ENCODE data around the gene BDP1.
A peak's percentile ranks its signal among the peaks of the same experiment; 100 is the strongest.
"Not testable (repeated sequence)": the region's sequence is repeated elsewhere in the genome, so short reads cannot be mapped to it uniquely, and the experiment has no call there.

The BDP1 gene

DNA sequence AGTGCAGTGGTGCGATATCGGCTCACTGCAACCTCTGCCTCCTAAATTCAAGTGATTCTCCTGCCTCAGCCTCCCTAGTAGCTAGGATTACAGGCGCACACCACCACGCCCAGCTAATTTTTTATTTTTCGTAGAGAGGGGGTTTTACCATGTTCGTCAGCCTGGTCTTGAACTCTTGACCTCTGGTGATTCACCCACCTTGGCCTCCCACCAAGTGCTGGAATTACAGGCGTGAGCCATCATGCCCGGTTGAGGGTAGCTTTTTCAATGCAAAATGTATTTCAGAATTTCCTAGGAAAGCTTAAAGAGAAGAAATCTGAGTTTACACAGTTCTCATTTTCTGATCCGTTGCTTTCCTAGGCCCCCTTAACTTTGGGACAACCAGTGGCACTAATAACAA, 15.7 kb downstream of the BDP1 start:
- DNase-seq (ENCODE audit: low read depth, low spot score) = no peak

DNA sequence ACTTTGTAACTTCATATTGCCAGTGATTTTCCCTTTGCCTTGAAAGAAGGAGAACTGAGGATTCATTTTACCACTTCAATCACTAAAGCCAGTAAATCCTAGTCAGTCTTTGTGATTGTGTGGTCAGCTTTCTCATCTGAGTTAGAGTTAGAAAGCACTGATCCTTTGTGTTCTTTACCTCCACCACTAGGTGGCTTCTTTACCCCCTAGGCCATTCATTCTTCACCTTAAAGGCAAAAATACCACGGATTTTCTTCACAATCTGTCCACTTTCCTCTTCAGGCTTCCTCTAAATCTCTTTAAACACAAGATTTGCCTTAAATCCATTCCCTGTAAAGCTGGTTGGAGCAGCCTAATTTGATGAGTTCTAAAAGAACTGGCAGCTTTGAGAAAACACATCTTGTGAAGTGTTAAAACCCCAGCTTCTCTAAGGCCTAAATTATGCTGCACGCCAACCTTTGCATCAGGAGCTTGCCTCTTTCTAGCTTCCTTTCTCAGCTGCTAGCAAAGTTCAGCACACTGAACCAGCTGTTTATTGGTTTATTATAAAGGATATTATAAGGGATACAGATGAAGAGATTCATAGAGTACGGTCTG, 20.4 kb downstream of the BDP1 start:
- no peak for DNase-seq (ENCODE audit: low read depth, low spot score)

DNA sequence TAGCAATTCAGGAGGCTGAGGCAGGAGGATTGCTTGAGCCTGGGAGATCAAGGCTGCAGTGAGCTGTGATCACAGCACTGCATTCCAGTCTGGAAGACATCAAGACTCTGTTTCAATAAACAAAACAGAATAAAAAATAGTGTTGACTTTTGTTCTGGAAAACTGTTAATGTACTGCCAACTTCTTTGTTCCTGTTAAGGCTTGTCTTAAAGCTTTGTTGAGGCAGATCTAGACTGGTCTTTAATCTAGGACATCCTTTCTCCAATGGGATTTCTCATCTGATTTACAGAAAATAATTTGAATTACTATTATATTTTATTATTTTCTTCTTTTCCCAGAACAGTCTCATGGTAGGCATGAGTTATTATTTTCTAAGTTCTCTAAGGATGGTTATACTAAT, 26.0 kb downstream of the BDP1 start:
- DNase-seq (ENCODE audit: low read depth, low spot score) = no peak

DNA sequence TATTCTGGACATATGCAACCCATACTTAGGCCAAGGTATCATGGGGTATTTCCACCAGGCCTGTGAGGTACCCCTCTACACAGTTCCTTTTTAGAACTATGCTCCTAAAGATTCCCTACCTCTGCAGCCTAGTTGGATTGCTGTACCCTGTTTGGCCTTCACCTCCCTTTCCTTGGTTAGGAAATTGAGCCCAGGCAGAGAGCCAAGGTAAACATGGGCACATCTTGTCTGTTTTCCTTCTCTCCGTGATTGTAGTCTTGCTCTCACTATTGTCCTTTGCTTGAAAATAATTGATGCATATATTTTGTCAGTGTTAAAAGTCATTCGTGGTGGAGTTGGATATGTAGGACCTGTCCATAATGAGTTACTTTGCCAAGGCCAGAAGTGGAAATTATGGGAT, 26.7 kb downstream of the BDP1 start:
- peak; percentile 47 for DNase-seq (ENCODE audit: low read depth, low spot score)

DNA sequence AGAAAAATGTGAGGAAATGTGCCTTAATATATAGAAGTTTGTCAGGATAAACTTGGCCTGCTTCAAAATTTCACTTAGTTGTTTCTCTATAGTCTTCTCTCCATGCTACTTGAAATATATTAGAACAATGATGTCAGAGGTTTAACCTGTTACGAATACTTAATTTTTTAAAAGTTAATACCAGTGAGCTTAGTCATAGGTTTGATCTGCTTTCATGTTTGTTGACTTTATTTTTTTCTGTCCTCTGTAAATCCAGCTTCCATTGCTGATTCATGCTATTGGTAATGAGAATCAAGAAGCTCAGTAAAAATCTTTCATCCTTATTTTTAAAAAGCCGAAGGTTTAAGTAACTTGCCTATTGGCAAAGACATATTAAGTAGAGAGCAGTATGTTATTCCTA, 27.9 kb downstream of the BDP1 start:
- DNase-seq (ENCODE audit: low read depth, low spot score) = peak; percentile 30

DNA sequence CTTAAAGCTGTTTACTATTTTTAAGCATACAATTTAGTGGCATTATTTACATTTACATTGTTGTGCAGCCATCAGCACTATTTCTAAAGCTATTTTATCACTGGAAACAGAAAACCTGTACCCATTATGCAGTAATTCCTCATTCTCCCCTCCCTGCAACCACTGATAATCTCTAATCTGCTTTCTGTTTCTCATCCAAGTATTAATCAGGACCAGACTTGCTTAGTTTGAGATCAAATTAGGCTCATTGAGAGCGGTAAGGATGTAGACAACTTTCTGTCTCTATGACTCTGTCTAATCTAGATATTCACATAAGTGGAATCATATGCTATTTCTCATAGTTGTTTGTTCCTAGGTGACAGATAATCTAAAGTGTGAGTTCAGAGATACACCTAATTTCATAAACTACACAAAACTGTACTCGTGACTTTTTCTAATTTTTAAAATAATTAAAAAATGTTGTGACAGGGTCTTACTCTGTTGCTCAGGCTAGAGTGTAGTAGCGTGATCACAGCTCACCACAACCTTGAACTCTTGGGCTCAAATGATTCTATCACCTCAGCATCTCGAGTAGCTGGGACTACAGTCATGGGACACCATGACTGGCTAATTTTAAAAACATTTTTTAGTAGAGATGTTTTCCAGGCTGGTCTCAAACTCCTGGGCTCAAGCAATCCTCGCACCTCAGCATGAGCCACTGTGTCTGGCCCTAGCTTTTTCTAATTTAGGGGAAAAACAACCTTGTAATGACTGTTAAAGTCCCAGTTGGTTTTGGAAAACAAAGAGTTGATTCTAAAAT, 37.6 kb downstream of the BDP1 start:
- no peak for DNase-seq (ENCODE audit: low read depth, low spot score)

DNA sequence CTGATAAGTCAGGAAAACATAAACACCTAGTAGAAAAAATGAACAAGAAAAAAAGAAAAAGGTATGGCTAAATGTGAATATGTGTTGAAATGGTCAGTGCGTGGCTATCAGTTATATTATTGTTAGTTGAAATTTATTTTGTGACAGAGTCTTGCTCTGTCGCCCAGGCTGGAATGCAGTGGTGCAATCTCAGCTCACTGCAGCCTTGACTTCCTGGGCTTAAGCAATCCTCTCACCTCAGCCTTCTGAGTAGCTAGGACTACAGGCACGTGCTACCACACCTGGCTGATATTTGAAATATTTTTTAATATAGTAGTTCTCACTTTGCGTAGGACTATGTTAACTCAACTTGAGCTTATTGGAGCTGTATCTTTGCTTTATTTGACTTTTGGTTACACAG, 38.8 kb downstream of the BDP1 start:
- DNase-seq (ENCODE audit: low read depth, low spot score) = not testable (repeated sequence)

DNA sequence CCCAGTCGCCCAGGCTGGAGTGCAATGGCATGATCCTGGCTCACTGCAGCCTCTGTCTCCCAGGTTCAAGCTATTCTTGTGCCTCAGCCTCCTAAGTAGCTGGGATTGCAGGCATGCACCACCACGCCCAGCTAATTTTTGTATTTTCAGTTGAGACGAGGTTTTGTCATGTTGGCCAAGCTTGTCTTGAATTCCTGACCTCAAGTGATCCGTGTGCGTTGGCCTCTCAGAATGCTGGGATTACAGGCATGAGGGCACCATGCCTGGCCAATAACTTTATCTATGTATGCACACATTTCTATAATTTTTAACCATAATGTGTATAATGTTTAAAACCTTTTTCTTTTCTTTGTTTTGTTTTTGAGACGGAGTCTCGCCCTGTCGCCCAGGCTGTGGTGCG, 43.3 kb downstream of the BDP1 start:
- DNase-seq (ENCODE audit: low read depth, low spot score) = not testable (repeated sequence)

DNA sequence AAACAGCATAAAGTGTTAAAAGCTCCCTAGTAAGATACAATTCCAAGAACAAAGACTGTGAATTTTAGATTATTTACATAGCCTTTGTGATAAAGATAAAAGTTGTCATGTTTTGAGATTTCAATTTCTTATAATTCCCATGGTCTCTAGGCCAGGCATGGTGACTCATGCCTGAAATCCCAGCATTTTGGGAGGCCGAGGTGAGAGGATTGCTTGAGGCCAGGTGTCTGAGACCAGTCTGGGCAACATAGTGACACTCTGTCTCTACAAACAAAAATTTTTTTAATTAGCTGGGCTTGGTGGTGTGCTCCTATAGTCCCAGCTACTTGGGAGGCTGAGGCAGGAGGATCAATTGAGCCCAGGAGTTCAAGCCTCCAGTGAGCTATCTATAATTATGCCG, 48.1 kb downstream of the BDP1 start:
- DNase-seq (ENCODE audit: low read depth, low spot score) = no peak

DNA sequence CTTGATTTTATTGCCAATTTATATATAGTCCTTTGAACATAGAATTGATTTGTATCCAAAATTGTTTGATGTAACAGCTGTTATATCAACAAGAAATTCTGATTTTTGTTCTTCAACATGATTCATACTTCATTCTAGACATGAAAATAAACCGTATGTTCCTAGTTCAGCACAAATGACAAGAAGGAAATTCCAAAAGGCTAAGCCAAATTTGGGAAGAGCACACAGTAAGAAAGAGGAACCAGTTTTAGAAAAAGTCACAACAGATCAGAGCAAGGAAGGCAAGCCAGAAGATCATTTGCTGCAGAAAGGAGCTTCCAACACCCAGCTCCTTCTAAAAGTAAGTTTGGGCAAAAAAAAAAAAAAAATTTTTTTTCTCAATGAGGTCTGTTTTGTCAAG, 66.7 kb downstream of the BDP1 start:
- DNase-seq (ENCODE audit: low read depth, low spot score) = no peak

DNA sequence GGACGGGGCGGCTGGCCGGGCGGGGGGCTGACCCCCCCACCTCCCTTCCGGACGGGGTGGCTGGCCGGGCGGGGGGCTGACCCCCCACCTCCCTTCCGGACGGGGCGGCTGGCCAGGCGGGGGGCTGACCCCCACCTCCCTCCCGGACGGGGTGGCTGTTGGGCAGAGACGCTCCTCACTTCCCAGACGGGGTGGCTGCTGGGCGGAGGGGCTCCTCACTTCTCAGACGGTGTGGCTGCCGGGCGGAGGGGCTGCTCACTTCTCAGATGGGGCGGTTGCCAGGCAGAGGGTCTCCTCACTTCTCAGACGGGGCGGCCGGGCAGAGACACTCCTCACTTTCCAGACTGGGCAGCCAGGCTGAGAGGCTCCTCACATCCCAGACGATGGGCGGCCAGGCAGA, 70.2 kb downstream of the BDP1 start:
- DNase-seq (ENCODE audit: low read depth, low spot score) = not testable (repeated sequence)

DNA sequence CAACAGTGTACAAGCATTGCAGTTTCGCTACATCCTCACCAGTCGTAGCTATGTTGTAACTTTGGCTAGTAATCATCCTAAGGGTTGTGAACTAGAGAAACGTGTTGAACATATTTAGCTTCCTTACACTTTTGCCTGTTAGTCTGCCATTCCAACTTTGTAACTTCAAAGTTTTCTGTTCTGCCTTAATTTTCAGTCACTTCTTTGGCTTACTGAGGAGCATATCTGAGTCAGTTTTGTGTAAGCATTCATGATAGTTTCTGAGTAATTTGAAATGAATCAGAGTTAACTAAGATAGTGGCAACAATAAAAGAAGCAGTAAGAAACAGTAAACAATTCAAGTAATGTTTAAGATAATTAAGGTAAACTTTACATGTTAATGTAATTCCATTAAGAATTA, 72.8 kb downstream of the BDP1 start:
- no peak for DNase-seq (ENCODE audit: low read depth, low spot score)

DNA sequence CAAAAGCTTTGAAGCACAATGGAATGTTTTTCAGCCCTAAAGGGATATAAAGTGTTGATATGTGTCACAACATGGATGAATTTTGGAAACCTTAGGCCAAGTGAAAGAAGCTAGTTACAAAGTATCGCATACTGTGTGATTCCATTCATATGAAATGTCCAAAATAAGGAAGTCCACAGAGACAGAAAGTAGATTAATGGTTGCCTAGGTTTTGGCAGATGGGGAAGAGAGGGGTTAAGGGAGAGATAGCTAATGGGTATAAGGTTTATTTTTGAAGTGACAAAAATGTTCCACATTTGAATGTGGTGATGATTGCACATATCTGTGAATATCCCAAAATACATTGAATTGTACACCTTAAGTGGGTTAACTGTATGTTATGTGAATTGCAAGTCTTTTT, 74.2 kb downstream of the BDP1 start:
- DNase-seq (ENCODE audit: low read depth, low spot score) = no peak

DNA sequence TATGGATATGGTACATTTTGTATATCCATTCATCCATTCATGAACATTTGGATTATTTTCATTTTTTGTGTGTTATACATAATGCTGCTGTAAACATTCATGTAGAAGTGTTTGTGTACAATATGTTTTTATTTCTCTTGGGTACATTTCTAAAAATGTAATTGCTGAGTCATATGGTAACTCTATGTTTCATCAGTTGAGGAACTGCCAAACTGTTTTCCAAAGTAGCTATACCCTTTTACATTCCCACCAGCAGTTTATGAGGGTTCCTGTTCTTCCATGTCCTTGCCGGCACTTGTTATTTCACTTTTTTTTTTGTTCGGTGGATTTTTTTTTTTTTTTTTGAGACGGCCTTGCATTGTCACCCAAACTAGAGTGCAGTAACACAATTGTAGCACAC, 77.7 kb downstream of the BDP1 start:
- DNase-seq (ENCODE audit: low read depth, low spot score) = no peak

DNA sequence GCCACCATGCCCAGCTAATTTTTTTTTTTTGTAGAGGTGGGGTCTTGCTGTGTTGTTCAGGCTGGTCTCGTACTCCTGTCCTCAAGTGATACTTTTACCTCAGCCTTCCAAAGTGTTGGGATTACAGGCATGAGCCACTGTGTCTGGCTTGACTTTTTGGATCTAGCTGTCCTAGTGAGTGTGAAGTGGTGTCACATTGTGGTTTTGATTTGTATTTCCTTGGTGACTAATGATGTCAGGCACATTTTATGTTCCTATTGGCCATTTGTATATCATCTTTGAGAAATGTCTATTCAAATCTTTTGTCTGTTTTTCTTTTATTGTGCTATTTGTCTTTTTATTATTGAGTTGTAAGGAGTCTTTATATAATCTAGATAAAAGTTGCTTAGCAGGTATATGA, 78.2 kb downstream of the BDP1 start:
- DNase-seq (ENCODE audit: low read depth, low spot score) = no peak

DNA sequence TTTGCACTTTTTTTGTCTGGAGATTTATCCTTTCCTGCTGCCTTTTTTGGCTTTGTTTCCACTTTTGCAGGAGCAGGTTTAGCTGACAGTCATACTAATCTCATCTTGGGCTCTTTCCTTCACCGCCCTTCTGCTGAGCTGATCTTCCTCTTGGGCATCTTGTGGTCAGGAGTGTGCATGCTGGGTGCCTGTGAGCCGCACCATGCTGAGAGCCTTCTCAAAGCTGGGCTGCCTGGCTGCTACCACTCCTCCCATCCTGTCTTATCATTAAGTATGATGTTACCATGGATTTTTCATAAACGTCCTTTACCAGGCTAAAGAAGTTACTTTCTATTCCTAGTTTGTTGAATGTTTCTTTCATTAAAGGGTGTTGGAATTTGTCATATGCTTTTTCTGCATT, 82.2 kb downstream of the BDP1 start:
- peak; percentile 15 for DNase-seq (ENCODE audit: low read depth, low spot score)

DNA sequence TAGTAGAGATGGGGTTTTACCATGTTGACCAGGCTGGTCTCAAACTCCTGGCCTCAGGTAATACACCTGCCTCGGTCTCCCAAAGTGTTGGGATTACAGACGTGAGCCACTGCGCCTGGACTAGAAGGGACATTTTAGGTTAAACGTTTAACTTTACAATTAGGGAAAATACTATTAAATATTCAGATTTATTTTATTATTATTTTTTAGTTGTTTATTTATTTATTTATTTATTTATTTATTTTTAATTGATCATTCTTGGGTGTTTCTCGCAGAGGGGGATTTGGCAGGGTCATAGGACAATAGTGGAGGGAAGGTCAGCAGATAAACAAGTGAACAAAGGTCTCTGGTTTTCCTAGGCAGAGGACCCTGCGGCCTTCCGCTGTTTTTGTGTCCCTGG, 95.4 kb downstream of the BDP1 start:
- not testable (repeated sequence) for DNase-seq (ENCODE audit: low read depth, low spot score)

DNA sequence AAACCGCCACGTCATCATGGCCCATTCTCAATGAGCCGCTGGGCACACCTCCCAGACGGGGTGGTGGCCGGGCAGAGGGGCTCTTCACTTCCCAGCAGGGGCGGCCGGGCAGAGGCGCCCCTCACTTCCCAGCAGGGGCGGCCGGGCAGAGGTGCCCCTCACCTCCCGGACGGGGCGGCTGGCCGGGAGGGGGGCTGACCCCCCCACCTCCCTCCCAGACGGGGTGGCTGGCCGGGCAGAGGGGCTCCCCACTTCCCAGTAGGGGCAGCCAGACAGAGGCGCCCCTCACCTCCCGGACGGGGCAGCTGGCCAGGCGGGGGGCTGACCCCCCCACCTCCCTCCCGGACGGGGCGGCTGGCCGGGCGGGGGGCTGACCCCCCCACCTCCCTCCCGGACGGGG, 96.1 kb downstream of the BDP1 start:
- DNase-seq (ENCODE audit: low read depth, low spot score) = not testable (repeated sequence)

DNA sequence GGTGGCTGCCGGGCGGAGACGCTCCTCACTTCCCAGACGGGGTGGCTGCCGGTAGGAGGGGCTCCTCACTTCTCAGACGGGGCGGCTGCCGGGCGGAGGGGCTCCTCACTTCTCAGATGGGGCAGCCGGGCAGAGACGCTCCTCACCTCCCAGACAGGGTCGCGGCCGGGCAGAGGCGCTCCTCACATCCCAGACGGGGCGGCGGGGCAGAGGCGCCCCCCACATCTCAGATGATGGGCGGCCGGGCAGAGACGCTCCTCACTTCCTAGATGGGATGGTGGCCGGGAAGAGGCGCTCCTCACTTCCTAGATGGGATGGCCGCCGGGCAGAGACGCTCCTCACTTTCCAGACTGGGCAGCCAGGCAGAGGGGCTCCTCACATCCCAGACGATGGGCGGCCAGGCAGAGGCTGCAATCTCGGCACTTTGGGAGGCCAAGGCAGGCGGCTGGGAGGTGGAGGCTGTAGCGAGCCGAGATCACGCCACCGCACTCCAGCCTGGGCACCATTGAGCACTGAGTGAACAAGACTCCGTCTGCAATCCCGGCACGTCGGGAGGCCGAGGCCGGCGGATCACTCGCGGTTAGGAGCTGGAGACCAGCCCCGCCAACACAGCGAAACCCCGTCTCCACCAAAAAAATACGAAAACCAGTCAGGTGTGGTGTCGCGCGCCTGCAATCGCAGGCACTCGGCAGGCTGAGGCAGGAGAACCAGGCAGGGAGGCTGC, 96.7 kb downstream of the BDP1 start:
- not testable (repeated sequence) for DNase-seq (ENCODE audit: low read depth, low spot score)

DNA sequence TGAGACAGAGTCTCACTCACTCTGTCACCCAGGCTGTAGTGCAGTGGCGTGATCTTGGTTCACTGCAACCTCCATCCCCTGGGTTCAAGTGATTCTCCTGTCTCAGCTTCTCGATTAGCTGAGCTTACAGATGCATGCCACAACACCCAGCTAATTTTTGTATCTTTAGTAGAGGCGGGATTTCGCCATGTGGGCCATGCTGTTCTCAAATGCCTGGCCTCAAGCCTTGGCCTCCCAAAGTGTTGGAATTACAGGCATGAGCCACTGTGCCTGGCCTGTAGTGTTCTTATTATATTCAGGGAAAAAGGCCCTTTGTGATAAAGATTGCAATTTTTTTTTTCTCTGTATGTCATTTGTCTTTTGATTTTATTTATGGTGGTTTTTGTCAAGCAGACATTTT, 107.7 kb downstream of the BDP1 start:
- DNase-seq (ENCODE audit: low read depth, low spot score) = no peak

DNA sequence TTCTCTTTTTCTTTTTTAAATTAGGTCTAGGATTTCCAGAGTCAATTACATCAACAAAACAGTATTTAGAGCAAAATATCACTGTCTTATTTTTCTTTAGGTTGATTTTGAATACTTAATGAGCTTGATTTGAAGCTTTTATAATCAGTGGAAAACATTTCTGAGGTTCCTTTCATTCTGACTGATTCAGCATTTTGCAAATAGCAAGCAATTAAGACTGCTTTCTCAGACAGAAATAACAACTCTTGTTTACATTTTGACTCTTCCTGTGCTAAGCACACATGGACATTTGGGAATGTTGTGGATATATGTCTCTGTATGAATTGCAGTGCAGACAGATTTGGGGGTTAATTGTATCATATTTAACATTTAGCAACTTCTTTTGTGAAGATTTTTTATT, 109.4 kb downstream of the BDP1 start:
- DNase-seq (ENCODE audit: low read depth, low spot score) = no peak

DNA sequence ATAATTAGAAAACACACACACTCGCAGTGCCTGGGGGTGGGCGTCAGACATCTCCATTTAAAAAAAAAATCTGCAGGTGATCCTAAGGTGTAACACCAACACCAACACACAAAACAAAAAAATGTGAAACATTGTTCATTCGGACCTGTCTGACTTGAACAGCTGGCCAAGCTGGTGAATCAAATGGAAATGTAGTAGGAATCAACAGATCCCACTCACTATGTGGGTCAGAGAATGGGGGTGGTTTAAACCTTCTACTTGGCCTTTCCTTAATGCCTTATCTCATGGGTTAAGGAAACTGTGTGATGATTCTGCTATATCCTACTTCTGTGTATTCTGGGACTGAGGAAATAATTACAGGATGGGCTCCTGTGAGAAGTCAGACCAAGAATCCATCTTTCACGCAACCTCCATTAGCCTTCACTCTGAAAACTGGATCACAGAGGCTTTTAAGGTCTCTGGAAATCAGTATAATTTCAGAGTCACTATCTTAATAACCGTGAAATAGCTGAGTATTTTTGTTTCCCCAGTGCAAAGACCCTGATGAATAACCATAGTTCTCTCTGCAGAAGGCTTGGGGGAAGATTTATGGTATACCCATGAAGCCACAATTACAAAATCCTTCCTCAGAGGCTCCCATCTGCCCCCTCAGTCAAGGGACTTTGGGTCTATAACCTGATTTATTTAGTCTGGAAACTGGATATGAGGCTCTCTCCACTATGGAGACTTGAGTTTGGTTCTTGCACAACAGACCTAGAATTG, 114.5 kb downstream of the BDP1 start:
- no peak for DNase-seq (ENCODE audit: low read depth, low spot score)

All from brain pericyte (primary cell).